Hindlimb muscle (tissue), 1 donor: ENCODE results near the gene EXO1. TPM values are rescaled to one million over a fixed set of nuclear protein-coding genes. Genes with fewer than 3 reads are reported as not detected.
"Not testable (repeated sequence)": the region's sequence is repeated elsewhere in the genome, so short reads cannot be mapped to it uniquely, and the experiment has no call there.

Source experiments
- DNase-seq: peaks from one replicate; pipeline ENCODE4 v3.0.0-alpha.2; 2013
- polyA plus RNA-seq: library from polyadenylated mRNA; unstranded; fragments of 120-200 nt; gene quantifications from one replicate; pipeline ENCODE4 v1.2.1, GENCODE V29; 2013; ENCODE audit not compliant: insufficient read length

EXO1 gene
- polyA plus RNA-seq, result 7.0 TPM

- DNase-seq, result peak; percentile 94
Measured at GRCh38 chr1:241847796-241848685, at the start of gene EXO1. TSS of gene EXO1 (plus strand) at chr1:241848204. CDS start at chr1:241850426, 2,222 bp downstream.

GRCh38 chr1:241799416-241799815, 48.6 kb upstream of the EXO1 start:
- DNase-seq, result no peak

GRCh38 chr1:241800640-241801039, 47.4 kb upstream of the EXO1 start:
- DNase-seq, result no peak

- DNase-seq, result no peak
Measured at GRCh38 chr1:241802863-241803262, 45.1 kb upstream of the EXO1 start.

- DNase-seq, result not testable (repeated sequence)
Measured at GRCh38 chr1:241804706-241805105, 43.3 kb upstream of the EXO1 start.

- DNase-seq, result no peak
Measured at GRCh38 chr1:241808265-241808664, 39.7 kb upstream of the EXO1 start.

- DNase-seq, result no peak
Measured at GRCh38 chr1:241810769-241811405, 37.1 kb upstream of the EXO1 start.

- DNase-seq, result no peak
Measured at GRCh38 chr1:241813768-241814320, 34.2 kb upstream of the EXO1 start.

GRCh38 chr1:241816008-241816407, 32.0 kb upstream of the EXO1 start:
- no peak for DNase-seq

GRCh38 chr1:241817331-241817792, 30.6 kb upstream of the EXO1 start:
- no peak for DNase-seq

GRCh38 chr1:241817956-241818612, 29.9 kb upstream of the EXO1 start:
- no peak for DNase-seq

- no peak for DNase-seq
Measured at GRCh38 chr1:241819340-241819866, 28.6 kb upstream of the EXO1 start.

GRCh38 chr1:241821363-241821762, 26.6 kb upstream of the EXO1 start:
- DNase-seq, result no peak

- no peak for DNase-seq
Measured at GRCh38 chr1:241822846-241823245, 25.2 kb upstream of the EXO1 start.

- no peak for DNase-seq
Measured at GRCh38 chr1:241823925-241824324, 24.1 kb upstream of the EXO1 start.

GRCh38 chr1:241825581-241825980, 22.4 kb upstream of the EXO1 start:
- DNase-seq, result no peak

GRCh38 chr1:241826613-241827012, 21.4 kb upstream of the EXO1 start:
- DNase-seq, result not testable (repeated sequence)

- no peak for DNase-seq
Measured at GRCh38 chr1:241827264-241827663, 20.7 kb upstream of the EXO1 start.

- DNase-seq, result no peak
Measured at GRCh38 chr1:241828463-241829021, 19.5 kb upstream of the EXO1 start.

- no peak for DNase-seq
Measured at GRCh38 chr1:241829468-241829867, 18.5 kb upstream of the EXO1 start.

GRCh38 chr1:241834733-241835377, 13.1 kb upstream of the EXO1 start:
- no peak for DNase-seq

GRCh38 chr1:241836941-241837340, 11.1 kb upstream of the EXO1 start:
- DNase-seq, result no peak
